Panc1 (cell line): Measurements from ENCODE around the gene RABGAP1L. TPM values are rescaled to one million over a fixed set of nuclear protein-coding genes. Genes with fewer than 3 reads are reported as not detected.

Source experiments
- ATAC-seq: fragments of 200-7000 bp; cut with Tn5 transposase; 2 replicates; pipeline ENCODE4 v1.9.1; 2020; ENCODE audit warnings: mild to moderate bottlenecking, moderate library complexity
- BruUV-seq: library from RNA; stranded (reverse); fragments of 400-500 nt; replicated peaks from 2 replicates; lab custom pipeline; 2021; lab: Mats Ljungman, UMichigan
- CTCF ChIA-PET: fragments of 300-600 bp; sonication (Branson Sonifier 250); formaldehyde crosslinking; loops from one replicate; lab custom pipeline; 2022; ENCODE audit warnings: antibody characterized with exemption; lab: Charles Lee
- POLR2A ChIA-PET: fragments of 300-600 bp; sonication (Branson Sonifier 250); formaldehyde crosslinking; loops from one replicate; lab custom pipeline; 2022; ENCODE audit warnings: antibody characterized with exemption; lab: Charles Lee
- DNase-seq: peaks from one replicate; pipeline ENCODE4 v3.0.0-alpha.2; 2010; ENCODE audit warnings: low read depth, low spot score
- H3K27ac ChIP-seq: 2 replicates; pipeline ENCODE4 v1.5.1; 2011; ENCODE audit warnings: mild to moderate bottlenecking, low read length, inconsistent platforms
- H3K27me3 ChIP-seq: fragments of 200-500 bp; sonication (Bioruptor generic); 2 replicates; pipeline ENCODE4 v1.6.0; 2014; ENCODE audit warnings: low read length, inconsistent platforms; ENCODE audit not compliant: control insufficient read depth, insufficient read depth
- H3K36me3 ChIP-seq: fragments of 200-500 bp; sonication (Bioruptor generic); 2 replicates; pipeline ENCODE4 v1.5.1; 2014; ENCODE audit warnings: inconsistent platforms, mild to moderate bottlenecking, low read length, moderate library complexity; ENCODE audit not compliant: control insufficient read depth, insufficient read depth
- H3K4me1 ChIP-seq: 2 replicates; pipeline ENCODE4 v1.5.1; 2011; ENCODE audit warnings: inconsistent platforms, mild to moderate bottlenecking, low read length, moderate library complexity; ENCODE audit not compliant: control insufficient read depth, insufficient read depth
- H3K4me3 ChIP-seq, 2 experiments: 2 replicates each; pipeline ENCODE4 v1.5.1; 2011 to 2012; ENCODE audit warnings: low read depth in 2 of 2, low read length in 2 of 2, mild to moderate bottlenecking in 2 of 2, inconsistent platforms in 1 of 2, moderate library complexity in 1 of 2
- H3K9me3 ChIP-seq: fragments of 200-500 bp; sonication (Bioruptor generic); 2 replicates; pipeline ENCODE4 v1.5.1; 2014; ENCODE audit warnings: low read depth, mild to moderate bottlenecking, inconsistent platforms, low read length, moderate library complexity; ENCODE audit not compliant: control insufficient read depth, insufficient read depth
- CTCF ChIP-seq: fragments of 450-650 bp; IDR thresholded peaks from 2 replicates; pipeline ENCODE4 v1.5.1; 2017; ENCODE audit warnings: mild to moderate bottlenecking
- POLR2AphosphoS5 ChIP-seq: IDR thresholded peaks from 2 replicates; pipeline ENCODE4 v1.6.1; 2012; ENCODE audit warnings: mild to moderate bottlenecking, low read depth, low read length, moderate library complexity
- SIN3A ChIP-seq: IDR thresholded peaks from 2 replicates; pipeline ENCODE4 v1.6.1; 2012; ENCODE audit warnings: low read depth, mild to moderate bottlenecking, low read length, moderate library complexity, borderline replicate concordance; ENCODE audit not compliant: insufficient read depth
- TCF7L2 ChIP-seq: IDR thresholded peaks from 2 replicates; pipeline ENCODE4 v1.6.1; 2011; ENCODE audit warnings: mild to moderate bottlenecking, low read depth, low read length, inconsistent platforms
- in situ Hi-C: cut with HindIII; loops from 2 replicates; pipeline ENCODE4 v1.10.0; 2016; ENCODE audit warnings: low sequenced_read_pairs, low pct_unique_long_range_greater_than_20kb
- intact Hi-C: fragments of 100-400 bp; cut with micrococcal nuclease; formaldehyde crosslinking; loops from one replicate; pipeline ENCODE4 v1.10.0; 2022; ENCODE audit not compliant: unreplicated experiment
- total RNA-seq: library from RNA; stranded (reverse); gene quantifications from one replicate; pipeline ENCODE4 v1.2.1, GENCODE V29; 2021; ENCODE audit not compliant: unreplicated experiment
- TF ChIP-seq, protein P1 (sequence below), 2 experiments: IDR thresholded peaks; 2 replicates each; pipeline ENCODE4 v1.6.1; 2011 to 2012; ENCODE audit warnings: low read depth in 2 of 2, control low read depth in 1 of 2, low read length in 1 of 2, mild to moderate bottlenecking in 1 of 2, moderate library complexity in 1 of 2; ENCODE audit not compliant: insufficient read depth in 1 of 2

Gene RABGAP1L
- total RNA-seq, 1 experiment from 2014 or later: 37.0 TPM

DNA sequence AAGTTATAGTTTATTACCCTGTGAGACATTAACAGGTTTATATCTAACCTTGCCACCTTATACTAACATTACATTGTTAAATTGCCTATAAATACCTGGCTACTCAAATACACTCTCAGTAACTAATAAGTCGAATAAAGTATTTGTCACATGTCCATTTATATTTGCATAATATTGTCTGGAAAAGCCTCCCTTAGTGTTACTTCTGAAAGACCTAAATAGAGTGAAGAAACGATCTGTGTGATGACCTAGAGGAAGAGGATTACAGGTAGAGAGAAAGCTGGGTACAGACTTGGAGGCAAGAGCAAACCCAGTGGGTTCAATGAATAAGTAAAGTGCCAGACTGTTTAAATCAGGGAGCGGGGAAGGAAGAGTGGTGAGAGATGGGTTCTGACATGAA lies 837.7 kb downstream of the RABGAP1L start:
- H3K4me1 ChIP-seq: peaks cover 14% of the 10 kb centered on the region
- no peak overlapping the region for H3K4me3 ChIP-seq
- TF ChIP-seq TCF7L2 (no peak), CTCF (no peak), SIN3A (no peak), POLR2AphosphoS5 (no peak)
- TF ChIP-seq, protein P1, sequence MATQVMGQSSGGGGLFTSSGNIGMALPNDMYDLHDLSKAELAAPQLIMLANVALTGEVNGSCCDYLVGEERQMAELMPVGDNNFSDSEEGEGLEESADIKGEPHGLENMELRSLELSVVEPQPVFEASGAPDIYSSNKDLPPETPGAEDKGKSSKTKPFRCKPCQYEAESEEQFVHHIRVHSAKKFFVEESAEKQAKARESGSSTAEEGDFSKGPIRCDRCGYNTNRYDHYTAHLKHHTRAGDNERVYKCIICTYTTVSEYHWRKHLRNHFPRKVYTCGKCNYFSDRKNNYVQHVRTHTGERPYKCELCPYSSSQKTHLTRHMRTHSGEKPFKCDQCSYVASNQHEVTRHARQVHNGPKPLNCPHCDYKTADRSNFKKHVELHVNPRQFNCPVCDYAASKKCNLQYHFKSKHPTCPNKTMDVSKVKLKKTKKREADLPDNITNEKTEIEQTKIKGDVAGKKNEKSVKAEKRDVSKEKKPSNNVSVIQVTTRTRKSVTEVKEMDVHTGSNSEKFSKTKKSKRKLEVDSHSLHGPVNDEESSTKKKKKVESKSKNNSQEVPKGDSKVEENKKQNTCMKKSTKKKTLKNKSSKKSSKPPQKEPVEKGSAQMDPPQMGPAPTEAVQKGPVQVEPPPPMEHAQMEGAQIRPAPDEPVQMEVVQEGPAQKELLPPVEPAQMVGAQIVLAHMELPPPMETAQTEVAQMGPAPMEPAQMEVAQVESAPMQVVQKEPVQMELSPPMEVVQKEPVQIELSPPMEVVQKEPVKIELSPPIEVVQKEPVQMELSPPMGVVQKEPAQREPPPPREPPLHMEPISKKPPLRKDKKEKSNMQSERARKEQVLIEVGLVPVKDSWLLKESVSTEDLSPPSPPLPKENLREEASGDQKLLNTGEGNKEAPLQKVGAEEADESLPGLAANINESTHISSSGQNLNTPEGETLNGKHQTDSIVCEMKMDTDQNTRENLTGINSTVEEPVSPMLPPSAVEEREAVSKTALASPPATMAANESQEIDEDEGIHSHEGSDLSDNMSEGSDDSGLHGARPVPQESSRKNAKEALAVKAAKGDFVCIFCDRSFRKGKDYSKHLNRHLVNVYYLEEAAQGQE (IDR thresholded peaks at IDR 0.05; ENCODE audit: insufficient read depth in 1 of 2, low read depth in 2 of 2, low read length in 1 of 2): no peak
- ChIA-PET CTCF (no interaction called here), POLR2A (no interaction called here)
- ATAC-seq (no peak), DNase-seq (no peak)
- no peaks in the 10 kb centered on the region for H3K9me3 ChIP-seq
- no peaks in the 10 kb centered on the region for H3K27me3 ChIP-seq
- in situ Hi-C loops: no loop called here
- no TSS peak for BruUV-seq
- intact Hi-C loops: no loop called here
- H3K27ac ChIP-seq: peak overlapping the region; percentile 54; the same call in 1 of the 2 replicates
- peaks cover 4% of the 10 kb centered on the region; the same call in 1 of the 2 replicates for H3K36me3 ChIP-seq

GRCh38 chr1:174998569-174999215 lies 839.4 kb downstream of the RABGAP1L start:
- in situ Hi-C loops (no loop called here), intact Hi-C loops (loop anchor here (1.0 kb wide), 1 partner anchor 228 kb away; no protein-coding TSS in a partner anchor)
- H3K27ac ChIP-seq: peak overlapping the region; percentile 100
- peaks cover 23% of the 10 kb centered on the region for H3K4me1 ChIP-seq
- peak; percentile 77 for TF ChIP-seq CTCF
- no peak for TF ChIP-seq SIN3A
- TF ChIP-seq POLR2AphosphoS5: no peak
- no peak for TF ChIP-seq TCF7L2
- TF ChIP-seq, protein P1 (IDR thresholded peaks at IDR 0.05; ENCODE audit: insufficient read depth in 1 of 2, low read depth in 2 of 2, low read length in 1 of 2): no peak
- H3K36me3 ChIP-seq: peaks cover 4% of the 10 kb centered on the region; the same call in 1 of the 2 replicates
- DNase-seq (peak; percentile 48), ATAC-seq (peak; percentile 1)
- H3K4me3 ChIP-seq: peak overlapping the region; percentile 82 to 99
- CTCF ChIA-PET: interaction anchor here (0.7 kb wide), 1 partner anchor 1027 kb away, joined by 3 read pairs; no protein-coding TSS in a partner anchor
- POLR2A ChIA-PET: no interaction called here
- no peaks in the 10 kb centered on the region for H3K27me3 ChIP-seq
- BruUV-seq: TSS peak; percentile 79
- no peaks in the 10 kb centered on the region for H3K9me3 ChIP-seq
